GM19324 (cell line): ENCODE measurements around the gene RBMX.

Source experiments
- ATAC-seq: cut with Tn5 transposase; IDR thresholded peaks from one replicate; pipeline ENCODE4 v1.9.1; 2021; ENCODE audit warnings: mild to moderate bottlenecking, moderate library complexity; ENCODE audit not compliant: unreplicated experiment, low FRiP score

RBMX gene

GRCh38 chrX:136849395-136849794 lies 31.1 kb downstream of the RBMX start:
- no peak for ATAC-seq

GRCh38 chrX:136847874-136848273 lies 32.7 kb downstream of the RBMX start:
- ATAC-seq: no peak

- no peak for ATAC-seq
Measured at GRCh38 chrX:136839196-136839595, 41.3 kb downstream of the RBMX start.

- ATAC-seq: no peak
Measured at GRCh38 chrX:136835761-136836160, 44.8 kb downstream of the RBMX start.

GRCh38 chrX:136829413-136829812 lies 51.1 kb downstream of the RBMX start:
- no peak for ATAC-seq

- ATAC-seq: no peak
Measured at GRCh38 chrX:136828830-136829229, 51.7 kb downstream of the RBMX start.

- ATAC-seq: no peak
Measured at GRCh38 chrX:136827026-136827425, 53.5 kb downstream of the RBMX start.

GRCh38 chrX:136825771-136826170 lies 54.8 kb downstream of the RBMX start:
- no peak for ATAC-seq
